Type B pancreatic cell (in vitro differentiated cells): ENCODE data around the gene STH. TPM values are rescaled to one million over a fixed set of nuclear protein-coding genes. Genes with fewer than 3 reads are reported as not detected.

Experiments used
- DNase-seq: peaks from one replicate; pipeline ENCODE4 v3.0.0; 2021; ENCODE audit warnings: mixed read lengths; ENCODE audit not compliant: unreplicated experiment; ENCODE audit errors: extremely low spot score
- H3K27ac Mint-ChIP-seq: 2 replicates; pipeline ENCODE4 v1.8.0; 2021; ENCODE audit warnings: mild to moderate bottlenecking, mixed read lengths
- H3K27me3 Mint-ChIP-seq: 2 replicates; pipeline ENCODE4 v1.8.0; 2021; ENCODE audit warnings: mixed read lengths
- H3K36me3 Mint-ChIP-seq: 2 replicates; pipeline ENCODE4 v1.8.0; 2021; ENCODE audit warnings: mixed read lengths
- H3K4me1 Mint-ChIP-seq: one replicate; pipeline ENCODE4 v1.8.0; 2021; ENCODE audit warnings: mixed read lengths; ENCODE audit not compliant: unreplicated experiment
- H3K4me3 Mint-ChIP-seq: 2 replicates; pipeline ENCODE4 v1.8.0; 2021; ENCODE audit warnings: mild to moderate bottlenecking, mixed read lengths
- H3K9me3 Mint-ChIP-seq: 2 replicates; pipeline ENCODE4 v1.8.0; 2021; ENCODE audit warnings: mixed read lengths
- total RNA-seq: library from RNA; stranded (reverse); gene quantifications from 2 replicates; pipeline ENCODE4 v1.2.1, GENCODE V29; 2021; ENCODE audit warnings: low replicate concordance
- TF ChIP-seq, protein P1 (sequence below): fragments of 200-600 bp; sonication (generic); conservative IDR thresholded peaks from 2 replicates; pipeline ENCODE4 v1.5.0; 2021; ENCODE audit warnings: antibody characterized with exemption, mild to moderate bottlenecking

The STH gene
- total RNA-seq, 1 donor from 2014 or later, result not detected

- no peaks in the 10 kb centered on the region for H3K27me3 Mint-ChIP-seq
- H3K27ac Mint-ChIP-seq, result no peak overlapping the region
- H3K9me3 Mint-ChIP-seq, result no peaks in the 10 kb centered on the region
- H3K4me1 Mint-ChIP-seq, result no peaks in the 10 kb centered on the region
- DNase-seq, result no peak
- TF ChIP-seq, protein P1, sequence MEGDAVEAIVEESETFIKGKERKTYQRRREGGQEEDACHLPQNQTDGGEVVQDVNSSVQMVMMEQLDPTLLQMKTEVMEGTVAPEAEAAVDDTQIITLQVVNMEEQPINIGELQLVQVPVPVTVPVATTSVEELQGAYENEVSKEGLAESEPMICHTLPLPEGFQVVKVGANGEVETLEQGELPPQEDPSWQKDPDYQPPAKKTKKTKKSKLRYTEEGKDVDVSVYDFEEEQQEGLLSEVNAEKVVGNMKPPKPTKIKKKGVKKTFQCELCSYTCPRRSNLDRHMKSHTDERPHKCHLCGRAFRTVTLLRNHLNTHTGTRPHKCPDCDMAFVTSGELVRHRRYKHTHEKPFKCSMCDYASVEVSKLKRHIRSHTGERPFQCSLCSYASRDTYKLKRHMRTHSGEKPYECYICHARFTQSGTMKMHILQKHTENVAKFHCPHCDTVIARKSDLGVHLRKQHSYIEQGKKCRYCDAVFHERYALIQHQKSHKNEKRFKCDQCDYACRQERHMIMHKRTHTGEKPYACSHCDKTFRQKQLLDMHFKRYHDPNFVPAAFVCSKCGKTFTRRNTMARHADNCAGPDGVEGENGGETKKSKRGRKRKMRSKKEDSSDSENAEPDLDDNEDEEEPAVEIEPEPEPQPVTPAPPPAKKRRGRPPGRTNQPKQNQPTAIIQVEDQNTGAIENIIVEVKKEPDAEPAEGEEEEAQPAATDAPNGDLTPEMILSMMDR, result no peak
- H3K4me3 Mint-ChIP-seq, result no peak overlapping the region
- peaks cover 30% of the 10 kb centered on the region for H3K36me3 Mint-ChIP-seq
Observed at GRCh38 chr17:46036491-46036890, 37.4 kb downstream of the STH start.

DNA sequence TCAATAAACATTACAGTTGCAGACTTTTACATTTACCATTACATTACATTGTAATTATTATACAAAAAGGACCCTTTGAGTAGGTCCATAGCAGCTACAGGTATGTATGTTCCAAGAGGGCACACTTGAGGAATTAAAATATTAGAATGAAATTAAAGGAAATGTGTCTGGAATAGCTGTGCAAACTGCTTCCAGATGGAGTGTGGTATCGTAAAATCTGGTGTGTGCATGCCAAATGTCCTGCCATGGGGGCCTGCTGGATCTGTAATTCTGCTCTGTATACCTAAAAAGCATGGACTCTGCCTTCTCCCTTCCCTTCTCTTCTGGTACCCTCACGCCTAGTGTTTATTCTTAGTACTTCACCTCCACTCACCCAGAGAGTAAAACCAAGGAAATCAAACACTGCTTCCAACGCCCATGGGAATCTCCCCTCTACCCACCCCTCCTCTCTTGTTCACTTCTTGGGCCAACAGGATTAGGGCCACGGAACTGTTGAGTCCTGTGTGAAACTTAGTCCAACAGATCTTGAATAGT is 38.7 kb downstream of the STH start:
- Mint-ChIP-seq H3K36me3 (peaks cover 23% of the 10 kb centered on the region), H3K4me1 (no peaks in the 10 kb centered on the region), H3K4me3 (no peak overlapping the region), H3K9me3 (no peaks in the 10 kb centered on the region), H3K27ac (peak overlapping the region; percentile 1), H3K27me3 (no peaks in the 10 kb centered on the region)
- TF ChIP-seq, protein P1, result no peak
- DNase-seq, result no peak

DNA sequence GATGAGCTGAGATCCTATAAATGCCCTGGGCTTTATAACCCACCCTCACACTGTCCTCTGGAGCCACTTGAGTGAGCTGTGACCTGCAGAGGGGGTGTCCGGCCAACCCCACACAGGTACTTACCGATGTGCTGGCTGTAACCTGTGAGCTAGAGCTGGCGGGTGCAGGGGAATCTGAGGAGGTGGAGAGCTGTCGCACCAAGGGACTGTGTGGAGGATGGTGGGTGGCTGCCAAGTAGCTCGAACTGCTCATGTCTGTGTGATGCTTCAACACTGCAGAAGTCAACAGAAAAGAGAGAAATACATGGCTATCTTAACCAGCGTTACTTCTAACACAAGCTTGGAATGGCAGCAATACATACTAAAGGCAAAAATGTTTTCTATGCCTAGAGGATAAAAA is 39.4 kb downstream of the STH start:
- DNase-seq, result no peak
- Mint-ChIP-seq H3K27me3 (no peaks in the 10 kb centered on the region), H3K4me3 (no peak overlapping the region), H3K9me3 (no peaks in the 10 kb centered on the region), H3K27ac (peak overlapping the region; percentile 1), H3K36me3 (peaks cover 26% of the 10 kb centered on the region), H3K4me1 (peaks cover 3% of the 10 kb centered on the region)
- TF ChIP-seq, protein P1, result no peak

GRCh38 chr17:46038937-46039336 is 39.9 kb downstream of the STH start:
- no peak for DNase-seq
- Mint-ChIP-seq H3K4me3 (no peak overlapping the region), H3K4me1 (peaks cover 7% of the 10 kb centered on the region), H3K27ac (no peak overlapping the region), H3K27me3 (no peaks in the 10 kb centered on the region), H3K36me3 (peaks cover 30% of the 10 kb centered on the region), H3K9me3 (no peaks in the 10 kb centered on the region)
- TF ChIP-seq, protein P1, result no peak

DNA sequence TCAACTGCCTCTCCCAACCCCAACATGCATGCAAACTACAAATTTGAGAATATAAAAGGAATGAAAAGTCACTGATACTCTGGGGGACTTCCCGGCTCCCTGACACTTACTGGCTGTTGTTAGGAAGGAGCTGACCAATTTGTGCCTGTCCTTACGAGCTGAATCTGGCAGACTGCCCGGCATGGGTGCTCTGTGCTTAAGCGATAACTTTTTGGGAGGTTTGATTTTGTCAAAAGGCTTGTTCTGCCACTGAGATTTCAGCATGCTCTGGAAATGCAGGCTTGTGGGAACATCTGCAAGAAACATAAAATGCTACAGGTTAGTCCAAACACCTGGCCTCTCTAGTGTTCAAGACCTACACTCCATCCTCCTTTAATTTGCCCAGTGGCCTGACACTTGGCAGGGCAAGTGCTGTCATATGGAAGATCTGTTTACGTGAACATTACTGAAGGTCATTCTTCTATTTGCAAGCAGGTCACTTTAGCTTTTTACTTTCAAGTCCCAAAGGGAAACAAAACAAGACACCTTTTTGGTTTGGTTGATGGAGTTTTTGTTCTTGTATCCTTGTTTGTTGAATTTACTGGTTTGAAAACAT is 40.6 kb downstream of the STH start:
- Mint-ChIP-seq H3K4me1 (peaks cover 14% of the 10 kb centered on the region), H3K27ac (no peak overlapping the region), H3K9me3 (no peaks in the 10 kb centered on the region), H3K27me3 (no peaks in the 10 kb centered on the region), H3K36me3 (peaks cover 34% of the 10 kb centered on the region), H3K4me3 (no peak overlapping the region)
- DNase-seq, result no peak
- TF ChIP-seq, protein P1, result no peak
